ENCODE data around the gene CDK18.

DNA sequence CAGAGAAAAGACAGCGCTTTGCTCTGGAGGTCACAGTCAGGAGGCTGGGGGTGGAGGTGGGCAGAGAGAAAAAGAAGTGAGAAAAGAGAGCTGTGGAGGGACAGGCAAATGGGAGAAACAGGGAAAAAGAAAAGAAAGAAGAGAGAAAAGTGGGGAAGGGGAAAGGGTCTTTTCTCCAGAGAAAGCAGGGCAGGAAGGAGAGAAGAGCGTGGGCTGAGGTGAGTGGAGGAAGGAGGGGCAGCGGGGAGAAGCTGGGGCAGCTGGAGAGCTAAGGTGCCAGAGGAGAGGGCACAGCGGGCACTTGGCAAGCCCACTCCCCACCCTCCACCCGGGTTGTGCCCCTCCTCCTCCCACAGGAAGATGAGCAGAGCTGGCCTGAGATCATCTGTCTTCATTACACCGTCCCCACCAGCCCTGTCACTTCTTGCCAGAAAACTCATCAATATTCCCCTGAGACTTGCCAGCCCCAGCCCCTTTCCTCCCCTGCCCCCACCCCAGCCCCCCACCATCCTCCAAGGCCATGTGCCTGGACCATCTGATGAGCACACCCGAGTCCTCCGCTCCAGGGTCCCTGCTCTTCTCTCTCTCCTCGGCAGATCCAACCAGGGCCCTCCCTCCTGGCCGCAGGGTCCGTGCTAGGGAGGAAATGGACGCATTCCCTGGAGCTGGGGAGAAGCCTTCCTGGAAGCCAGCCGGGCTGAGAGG is 31.6 kb upstream of the CDK18 start:
- no peak for TF ChIP-seq CTCF (IDR thresholded peaks at IDR 0.05; ENCODE audit: poor library complexity, severe bottlenecking)
- TF ChIP-seq POLR2AphosphoS5 (IDR thresholded peaks at IDR 0.05) = no peak
- TF ChIP-seq, protein P1, sequence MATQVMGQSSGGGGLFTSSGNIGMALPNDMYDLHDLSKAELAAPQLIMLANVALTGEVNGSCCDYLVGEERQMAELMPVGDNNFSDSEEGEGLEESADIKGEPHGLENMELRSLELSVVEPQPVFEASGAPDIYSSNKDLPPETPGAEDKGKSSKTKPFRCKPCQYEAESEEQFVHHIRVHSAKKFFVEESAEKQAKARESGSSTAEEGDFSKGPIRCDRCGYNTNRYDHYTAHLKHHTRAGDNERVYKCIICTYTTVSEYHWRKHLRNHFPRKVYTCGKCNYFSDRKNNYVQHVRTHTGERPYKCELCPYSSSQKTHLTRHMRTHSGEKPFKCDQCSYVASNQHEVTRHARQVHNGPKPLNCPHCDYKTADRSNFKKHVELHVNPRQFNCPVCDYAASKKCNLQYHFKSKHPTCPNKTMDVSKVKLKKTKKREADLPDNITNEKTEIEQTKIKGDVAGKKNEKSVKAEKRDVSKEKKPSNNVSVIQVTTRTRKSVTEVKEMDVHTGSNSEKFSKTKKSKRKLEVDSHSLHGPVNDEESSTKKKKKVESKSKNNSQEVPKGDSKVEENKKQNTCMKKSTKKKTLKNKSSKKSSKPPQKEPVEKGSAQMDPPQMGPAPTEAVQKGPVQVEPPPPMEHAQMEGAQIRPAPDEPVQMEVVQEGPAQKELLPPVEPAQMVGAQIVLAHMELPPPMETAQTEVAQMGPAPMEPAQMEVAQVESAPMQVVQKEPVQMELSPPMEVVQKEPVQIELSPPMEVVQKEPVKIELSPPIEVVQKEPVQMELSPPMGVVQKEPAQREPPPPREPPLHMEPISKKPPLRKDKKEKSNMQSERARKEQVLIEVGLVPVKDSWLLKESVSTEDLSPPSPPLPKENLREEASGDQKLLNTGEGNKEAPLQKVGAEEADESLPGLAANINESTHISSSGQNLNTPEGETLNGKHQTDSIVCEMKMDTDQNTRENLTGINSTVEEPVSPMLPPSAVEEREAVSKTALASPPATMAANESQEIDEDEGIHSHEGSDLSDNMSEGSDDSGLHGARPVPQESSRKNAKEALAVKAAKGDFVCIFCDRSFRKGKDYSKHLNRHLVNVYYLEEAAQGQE (IDR thresholded peaks at IDR 0.05; ENCODE audit: borderline replicate concordance) = no peak
- TF ChIP-seq RAD21 (conservative IDR thresholded peaks at IDR 0.05) = no peak
- no peak for TF ChIP-seq EZH2 (IDR thresholded peaks at IDR 0.05; ENCODE audit: borderline replicate concordance, insufficient read depth, low read length, poor library complexity, severe bottlenecking)

All from neural cell (in vitro differentiated cells).